Measurements from ENCODE around the gene DAPK1. TPM values are rescaled to one million over a fixed set of nuclear protein-coding genes. Genes with fewer than 3 reads are reported as not detected.

The DAPK1 gene
- polyA plus RNA-seq, 1 of the 3 experiments (the other 2 are of a cell fraction) = 0.61 TPM

- Histone ChIP-seq H3K4me3 (ENCODE audit: low read depth in 2 of 2, low read length in 1 of 2) (no peak overlapping the region), H4K20me1 (ENCODE audit: insufficient read depth) (no peaks in the 10 kb centered on the region), H3K4me2 (no peak overlapping the region), H3K27me3 (ENCODE audit: insufficient read depth) (no peaks in the 10 kb centered on the region), H3K9me3 (no peaks in the 10 kb centered on the region), H3K9ac (no peak overlapping the region), H3K79me2 (ENCODE audit: insufficient read depth) (no peaks in the 10 kb centered on the region), H3K4me1 (ENCODE audit: control insufficient read depth in 1 of 2, insufficient read depth in 2 of 2, low read depth in 1 of 2, low read length in 1 of 2) (peaks cover 0 to 12% of the 10 kb centered on the region in 2 experiments; a peak in 3 of 4 replicates), H3F3A (replicated peaks; ENCODE audit: insufficient read depth) (no peaks in the 10 kb centered on the region), H2AFZ (ENCODE audit: low read depth) (no peak overlapping the region), H3K36me3 (replicated peaks in 1 of 2; ENCODE audit: control insufficient read depth in 1 of 2, insufficient read depth in 2 of 2, low read length in 1 of 2) (no peaks in the 10 kb centered on the region), H3K27ac (ENCODE audit: low read depth in 2 of 2, low read length in 1 of 2) (no peak overlapping the region), H3K9me2 (no peaks in the 10 kb centered on the region)
- TF ChIP-seq ELF1 (IDR thresholded peaks at IDR 0.05) (no peak), RFX5 (IDR thresholded peaks at IDR 0.05; ENCODE audit: low read length) (no peak)
- no peak for DNase-seq
- CTCF ChIA-PET = interaction anchor here (0.7 to 2.4 kb wide), 2 partner anchors 10 to 66 kb away, joined by 3 to 11 read pairs; no protein-coding TSS in a partner anchor
- POLR2A ChIA-PET = interaction anchor here (0.6 kb wide), 1 partner anchor 994 kb away, joined by 3 read pairs; no protein-coding TSS in a partner anchor
Observed at GRCh38 chr9:87504938-87505337, 7.3 kb downstream of the DAPK1 start.

- H2AFZ ChIP-seq (ENCODE audit: low read depth) = no peak overlapping the region
- WGBS (ENCODE audit: low lambda C conversion rate) = 75% methylated on average over 13 of the region's 13 CpGs
- TF ChIP-seq GATA2 (CRISPR knock-in tag; IDR thresholded peaks at IDR 0.05) (no peak), TAF1 (IDR thresholded peaks at IDR 0.05; ENCODE audit: borderline replicate concordance, low read depth, low read length) (no peak), YY1 (IDR thresholded peaks at IDR 0.05; ENCODE audit: low read depth) (no peak), RFX5 (IDR thresholded peaks at IDR 0.05; ENCODE audit: low read length) (no peak)
- peaks cover 0 to 13% of the 10 kb centered on the region in 2 experiments; a peak in 3 of 4 replicates for H3K4me1 ChIP-seq (ENCODE audit: control insufficient read depth in 1 of 2, insufficient read depth in 2 of 2, low read depth in 1 of 2, low read length in 1 of 2)
- no peaks in the 10 kb centered on the region for H3K9me2 ChIP-seq
- CTCF ChIA-PET = interaction anchor here (0.9 to 2.4 kb wide), 3 partner anchors 8 to 157 kb away, joined by 3 to 11 read pairs (median 4); partner anchors contain the start of gene DAPK1
- no peaks in the 10 kb centered on the region for H3K9me3 ChIP-seq
- no peaks in the 10 kb centered on the region for H3K27me3 ChIP-seq (ENCODE audit: insufficient read depth)
- POLR2A ChIA-PET = no interaction called here
- no peak overlapping the region for H3K27ac ChIP-seq (ENCODE audit: low read depth in 2 of 2, low read length in 1 of 2)
- no peak for DNase-seq
- no peak overlapping the region for H3K4me2 ChIP-seq
- H3F3A ChIP-seq (replicated peaks; ENCODE audit: insufficient read depth) = no peaks in the 10 kb centered on the region
- no peak overlapping the region for H3K9ac ChIP-seq
- H4K20me1 ChIP-seq (ENCODE audit: insufficient read depth) = no peaks in the 10 kb centered on the region
- H3K36me3 ChIP-seq (replicated peaks in 1 of 2; ENCODE audit: control insufficient read depth in 1 of 2, insufficient read depth in 2 of 2, low read length in 1 of 2) = no peaks in the 10 kb centered on the region
- H3K4me3 ChIP-seq (ENCODE audit: low read depth in 2 of 2, low read length in 1 of 2) = no peak overlapping the region
- H3K79me2 ChIP-seq (ENCODE audit: insufficient read depth) = no peaks in the 10 kb centered on the region
Observed at GRCh38 chr9:87505869-87506678, 8.4 kb downstream of the DAPK1 start.

GRCh38 chr9:87507576-87507975 lies 9.9 kb downstream of the DAPK1 start:
- WGBS (ENCODE audit: low lambda C conversion rate) = 72% methylated on average over 4 of the region's 4 CpGs
- Histone ChIP-seq H3K4me1 (ENCODE audit: control insufficient read depth in 1 of 2, insufficient read depth in 2 of 2, low read depth in 1 of 2, low read length in 1 of 2) (peaks cover 0 to 5% of the 10 kb centered on the region in 2 experiments; a peak in 2 of 4 replicates), H3K9me2 (no peaks in the 10 kb centered on the region), H3K79me2 (ENCODE audit: insufficient read depth) (no peaks in the 10 kb centered on the region), H3K36me3 (replicated peaks in 1 of 2; ENCODE audit: control insufficient read depth in 1 of 2, insufficient read depth in 2 of 2, low read length in 1 of 2) (no peaks in the 10 kb centered on the region), H3K27ac (ENCODE audit: low read depth in 2 of 2, low read length in 1 of 2) (no peak overlapping the region), H3K9me3 (no peaks in the 10 kb centered on the region), H3K4me2 (no peak overlapping the region), H3F3A (replicated peaks; ENCODE audit: insufficient read depth) (no peaks in the 10 kb centered on the region), H3K27me3 (ENCODE audit: insufficient read depth) (no peaks in the 10 kb centered on the region), H3K4me3 (ENCODE audit: low read depth in 2 of 2, low read length in 1 of 2) (no peak overlapping the region), H4K20me1 (ENCODE audit: insufficient read depth) (no peaks in the 10 kb centered on the region), H2AFZ (ENCODE audit: low read depth) (no peak overlapping the region), H3K9ac (no peak overlapping the region)
- ChIA-PET CTCF (interaction anchor here (0.7 kb wide), 1 partner anchor 39 kb away, joined by 3 read pairs; no protein-coding TSS in a partner anchor), POLR2A (no interaction called here)
- TF ChIP-seq RXRA (IDR thresholded peaks at IDR 0.05; ENCODE audit: borderline replicate concordance, low read depth) = no peak
- TF ChIP-seq EZH2phosphoT487 (IDR thresholded peaks at IDR 0.05; ENCODE audit: borderline replicate concordance, low read depth) = no peak
- TF ChIP-seq SMC3 (IDR thresholded peaks at IDR 0.05; ENCODE audit: low read depth, low read length) = no peak
- no peak for TF ChIP-seq FOXJ3 (CRISPR knock-in tag; IDR thresholded peaks at IDR 0.05)
- DNase-seq = no peak

Measured in SK-N-SH (cell line).